ENCODE results near the gene BHLHE23.

Gene BHLHE23

DNA sequence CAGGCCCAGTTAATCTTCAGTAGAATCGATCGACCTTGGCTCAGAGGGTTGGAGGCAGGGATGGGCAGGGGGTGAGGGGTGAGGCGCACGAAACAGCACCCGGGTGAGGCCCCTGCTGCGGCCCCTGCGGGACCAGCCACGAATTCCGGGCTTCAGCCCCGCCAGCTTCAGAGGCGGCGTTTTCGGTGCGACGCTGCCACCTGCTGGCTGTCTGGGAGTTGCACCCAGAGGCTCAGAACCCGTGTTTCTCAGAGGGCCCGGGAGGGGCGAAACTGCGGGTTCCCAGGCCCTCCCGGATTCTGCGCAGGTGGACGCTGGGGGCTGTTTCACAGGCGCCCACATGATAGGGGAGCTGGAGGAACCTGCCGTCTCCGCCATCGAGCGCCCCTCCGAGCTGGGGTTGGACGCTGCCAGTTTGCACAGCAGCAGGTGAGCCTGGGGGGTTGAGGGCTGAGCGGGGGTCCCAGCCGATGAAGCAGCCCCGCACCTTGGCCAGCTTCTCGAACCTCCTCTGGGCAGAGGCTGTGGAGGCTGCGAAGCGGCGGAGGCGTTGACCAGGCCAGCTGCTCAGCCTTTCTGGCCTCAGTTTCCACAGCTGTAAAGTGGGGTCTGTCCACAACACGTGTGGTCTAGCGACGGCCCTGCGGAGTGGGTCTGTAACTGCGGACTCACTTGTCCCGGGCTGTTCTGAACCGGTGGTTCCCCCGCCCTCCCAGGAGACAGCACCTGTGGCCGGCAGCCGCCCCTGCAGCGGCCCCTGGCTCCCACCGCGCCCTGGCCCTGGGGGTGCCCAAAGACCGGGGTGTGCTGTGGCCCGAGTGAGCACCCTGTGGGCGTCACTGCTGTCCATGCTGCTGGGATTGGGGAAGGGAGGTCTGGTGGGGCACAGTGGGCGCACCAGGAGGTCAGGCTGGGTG is 2.5 kb upstream of the BHLHE23 start:
- TF ChIP-seq, protein P1, sequence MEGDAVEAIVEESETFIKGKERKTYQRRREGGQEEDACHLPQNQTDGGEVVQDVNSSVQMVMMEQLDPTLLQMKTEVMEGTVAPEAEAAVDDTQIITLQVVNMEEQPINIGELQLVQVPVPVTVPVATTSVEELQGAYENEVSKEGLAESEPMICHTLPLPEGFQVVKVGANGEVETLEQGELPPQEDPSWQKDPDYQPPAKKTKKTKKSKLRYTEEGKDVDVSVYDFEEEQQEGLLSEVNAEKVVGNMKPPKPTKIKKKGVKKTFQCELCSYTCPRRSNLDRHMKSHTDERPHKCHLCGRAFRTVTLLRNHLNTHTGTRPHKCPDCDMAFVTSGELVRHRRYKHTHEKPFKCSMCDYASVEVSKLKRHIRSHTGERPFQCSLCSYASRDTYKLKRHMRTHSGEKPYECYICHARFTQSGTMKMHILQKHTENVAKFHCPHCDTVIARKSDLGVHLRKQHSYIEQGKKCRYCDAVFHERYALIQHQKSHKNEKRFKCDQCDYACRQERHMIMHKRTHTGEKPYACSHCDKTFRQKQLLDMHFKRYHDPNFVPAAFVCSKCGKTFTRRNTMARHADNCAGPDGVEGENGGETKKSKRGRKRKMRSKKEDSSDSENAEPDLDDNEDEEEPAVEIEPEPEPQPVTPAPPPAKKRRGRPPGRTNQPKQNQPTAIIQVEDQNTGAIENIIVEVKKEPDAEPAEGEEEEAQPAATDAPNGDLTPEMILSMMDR (IDR thresholded peaks at IDR 0.05; ENCODE audit: low read depth, low read length) = peak; percentile 92
- in situ Hi-C loops (cut with HindIII; ENCODE audit: low sequenced_read_pairs) = no loop called here
- H3K4me3 ChIP-seq (ENCODE audit: low read depth, low read length) = no peak overlapping the region
- DNase-seq (ENCODE audit: low read depth, low spot score) = peak; percentile 44

- in situ Hi-C loops (cut with HindIII; ENCODE audit: low sequenced_read_pairs) = no loop called here
- no peak for DNase-seq (ENCODE audit: low read depth, low spot score)
- H3K4me3 ChIP-seq (ENCODE audit: low read depth, low read length) = no peak overlapping the region
- TF ChIP-seq, protein P1 (IDR thresholded peaks at IDR 0.05; ENCODE audit: low read depth, low read length) = no peak
Observed at GRCh38 chr20:63008541-63009044, 1.8 kb upstream of the BHLHE23 start.

DNA sequence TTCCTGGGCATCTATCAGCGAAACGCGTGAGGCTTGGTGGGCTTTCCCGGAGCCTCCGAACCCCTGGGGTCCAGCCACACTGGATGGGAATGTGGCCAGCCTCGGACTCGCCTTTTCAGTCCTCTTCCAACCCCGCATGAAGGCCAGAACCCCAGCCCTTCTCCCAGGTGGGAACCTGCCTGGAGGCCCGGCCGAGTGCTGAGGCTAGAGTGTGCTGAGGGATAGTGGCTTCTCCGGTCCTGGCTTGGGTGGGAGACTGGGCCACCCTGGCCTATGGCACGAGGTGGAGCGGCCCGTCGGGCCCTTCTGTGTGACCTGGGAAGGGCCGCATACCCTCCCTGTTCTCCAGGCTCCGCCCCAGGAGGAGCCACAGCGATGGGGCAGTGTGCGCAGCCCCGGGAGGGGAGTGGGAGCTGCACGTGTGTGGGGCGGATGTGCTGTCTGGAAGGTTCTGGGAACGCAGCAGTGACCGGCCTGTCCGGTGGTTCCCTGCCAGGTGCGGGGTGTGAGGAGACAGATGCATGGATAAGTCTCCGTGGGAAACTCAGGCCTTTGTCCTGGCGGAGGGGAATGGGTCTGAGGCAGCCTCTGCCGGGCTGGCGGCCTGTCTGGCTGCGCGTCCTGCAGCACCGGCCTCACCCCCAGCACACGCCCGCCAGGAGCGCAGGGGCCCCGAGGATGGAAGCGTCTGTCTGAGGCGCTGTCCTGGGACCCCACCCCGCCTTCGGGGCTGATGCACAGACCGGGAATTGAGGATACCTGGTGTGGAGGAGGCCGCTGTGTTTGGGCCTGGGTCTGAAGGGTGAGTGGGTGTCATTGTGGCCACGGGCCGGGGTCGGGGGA is 1.1 kb upstream of the BHLHE23 start:
- no peak overlapping the region for H3K4me3 ChIP-seq (ENCODE audit: low read depth, low read length)
- in situ Hi-C loops (cut with HindIII; ENCODE audit: low sequenced_read_pairs) = no loop called here
- no peak for DNase-seq (ENCODE audit: low read depth, low spot score)
- TF ChIP-seq, protein P1 (IDR thresholded peaks at IDR 0.05; ENCODE audit: low read depth, low read length) = no peak

DNA sequence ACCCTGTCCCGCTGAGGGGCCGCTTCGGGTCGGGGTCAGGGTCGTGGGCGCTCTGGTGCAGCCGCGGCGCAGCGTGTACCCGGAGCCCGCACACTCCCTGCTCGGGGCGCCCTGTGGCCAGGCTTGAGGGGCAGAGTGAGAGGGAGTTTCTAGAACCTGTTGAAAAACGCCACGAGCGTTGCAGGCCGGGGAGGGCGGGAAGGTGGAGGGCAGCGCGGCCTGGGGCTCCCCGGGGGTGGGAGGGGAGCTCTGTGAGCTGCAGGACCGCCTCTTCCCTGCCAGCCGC is 539 bp upstream of the BHLHE23 start:
- no peak for DNase-seq (ENCODE audit: low read depth, low spot score)
- H3K4me3 ChIP-seq (ENCODE audit: low read depth, low read length) = no peak overlapping the region
- in situ Hi-C loops (cut with HindIII; ENCODE audit: low sequenced_read_pairs) = no loop called here
- TF ChIP-seq, protein P1 (IDR thresholded peaks at IDR 0.05; ENCODE audit: low read depth, low read length) = no peak

DNA sequence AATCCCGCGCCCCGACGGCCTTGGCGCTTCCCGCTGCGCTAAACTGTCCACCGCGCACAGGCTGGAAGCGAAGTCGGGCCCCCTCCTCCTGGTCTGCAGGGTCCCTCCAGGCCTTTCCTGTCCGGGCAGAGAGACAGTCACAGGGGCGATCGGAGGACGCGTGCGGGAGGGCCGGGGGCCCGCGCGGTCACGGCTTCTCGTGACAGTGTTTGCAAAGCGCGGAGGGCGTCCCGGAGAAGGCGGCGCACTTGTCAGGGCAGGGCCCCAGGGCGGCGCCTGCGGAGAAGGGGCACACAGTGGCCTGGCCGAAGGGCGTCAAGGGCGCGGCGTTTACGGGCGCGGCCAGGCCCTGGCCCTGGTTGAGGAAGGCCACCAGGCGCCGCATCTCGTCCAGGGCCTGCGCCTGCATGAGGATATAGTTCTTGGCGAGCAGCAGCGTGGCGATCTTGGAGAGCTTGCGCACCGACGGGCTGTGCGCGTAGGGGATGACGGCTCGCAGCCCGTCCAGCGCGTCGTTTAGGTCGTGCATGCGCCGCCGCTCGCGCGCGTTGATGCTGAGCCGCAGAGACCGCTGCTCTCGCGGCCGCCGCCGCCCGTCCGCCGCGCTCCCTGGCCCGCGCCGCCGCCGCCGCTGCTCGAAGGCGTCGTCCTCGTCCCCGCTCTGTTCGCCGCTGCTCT is 763 bp downstream of the BHLHE23 start:
- no peak overlapping the region for H3K4me3 ChIP-seq (ENCODE audit: low read depth, low read length)
- TF ChIP-seq, protein P1 (IDR thresholded peaks at IDR 0.05; ENCODE audit: low read depth, low read length) = no peak
- in situ Hi-C loops (cut with HindIII; ENCODE audit: low sequenced_read_pairs) = no loop called here
- no peak for DNase-seq (ENCODE audit: low read depth, low spot score)

- no peak for DNase-seq (ENCODE audit: low read depth, low spot score)
- TF ChIP-seq, protein P1 (IDR thresholded peaks at IDR 0.05; ENCODE audit: low read depth, low read length) = no peak
- no peak overlapping the region for H3K4me3 ChIP-seq (ENCODE audit: low read depth, low read length)
- in situ Hi-C loops (cut with HindIII; ENCODE audit: low sequenced_read_pairs) = no loop called here
Observed at GRCh38 chr20:63005365-63005861, 1.4 kb downstream of the BHLHE23 start.

Measured in astrocyte of the spinal cord (primary cell).